Non-pigmented ciliary epithelial cell (primary cell): ENCODE data around the gene PANK4.
A peak's percentile ranks its signal among the peaks of the same experiment; 100 is the strongest.
"Not testable (repeated sequence)": the region's sequence is repeated elsewhere in the genome, so short reads cannot be mapped to it uniquely, and the experiment has no call there.

Experiments
- DNase-seq: peaks from one replicate; pipeline ENCODE4 v3.0.0-alpha.2; 2010; ENCODE audit warnings: low read depth

Gene PANK4

GRCh38 chr1:2525920-2526823 is at the start of gene PANK4:
Gene PANK4 (minus strand): TSS chr1:2526596. CDS start chr1:2526587, 9 bp downstream.
- peak; percentile 44 for DNase-seq

- no peak for DNase-seq
These were observed 48.0 kb upstream of the PANK4 start for GRCh38 chr1:2574350-2574749.

- DNase-seq = no peak
These were observed 47.0 kb upstream of the PANK4 start for GRCh38 chr1:2573250-2573920.

- DNase-seq = no peak
These were observed 45.0 kb upstream of the PANK4 start for GRCh38 chr1:2571348-2571747.

GRCh38 chr1:2570332-2570731 is 43.9 kb upstream of the PANK4 start:
- no peak for DNase-seq

- not testable (repeated sequence) for DNase-seq
These were observed 43.3 kb upstream of the PANK4 start for GRCh38 chr1:2569703-2570102.

GRCh38 chr1:2569060-2569459 is 42.7 kb upstream of the PANK4 start:
- DNase-seq = no peak

GRCh38 chr1:2568187-2568816 is 41.9 kb upstream of the PANK4 start:
- DNase-seq = not testable (repeated sequence)

GRCh38 chr1:2567083-2567679 is 40.8 kb upstream of the PANK4 start:
- no peak for DNase-seq

GRCh38 chr1:2566101-2567045 is 40.0 kb upstream of the PANK4 start:
- DNase-seq = no peak

GRCh38 chr1:2564815-2565374 is 38.5 kb upstream of the PANK4 start:
- DNase-seq = no peak

- DNase-seq = no peak
These were observed 37.8 kb upstream of the PANK4 start for GRCh38 chr1:2564006-2564814.

- no peak for DNase-seq
These were observed 36.8 kb upstream of the PANK4 start for GRCh38 chr1:2563205-2563604.

- no peak for DNase-seq
These were observed 35.8 kb upstream of the PANK4 start for GRCh38 chr1:2561898-2562895.

GRCh38 chr1:2561446-2561845 is 35.0 kb upstream of the PANK4 start:
- DNase-seq = no peak

GRCh38 chr1:2560299-2561073 is 34.1 kb upstream of the PANK4 start:
- DNase-seq = no peak

GRCh38 chr1:2559509-2560298 is 33.3 kb upstream of the PANK4 start:
- DNase-seq = no peak
